Measurements from ENCODE around the gene COP1.
"Not testable (repeated sequence)": the region's sequence is repeated elsewhere in the genome, so short reads cannot be mapped to it uniquely, and the experiment has no call there.

Gene COP1

GRCh38 chr1:176206961-176207902 lies at the start of gene COP1:
Gene COP1, minus strand, starts transcription at chr1:176207286. Its CDS starts 308 bp downstream, at chr1:176206978.
- DNase-seq = peak; percentile 97

DNA sequence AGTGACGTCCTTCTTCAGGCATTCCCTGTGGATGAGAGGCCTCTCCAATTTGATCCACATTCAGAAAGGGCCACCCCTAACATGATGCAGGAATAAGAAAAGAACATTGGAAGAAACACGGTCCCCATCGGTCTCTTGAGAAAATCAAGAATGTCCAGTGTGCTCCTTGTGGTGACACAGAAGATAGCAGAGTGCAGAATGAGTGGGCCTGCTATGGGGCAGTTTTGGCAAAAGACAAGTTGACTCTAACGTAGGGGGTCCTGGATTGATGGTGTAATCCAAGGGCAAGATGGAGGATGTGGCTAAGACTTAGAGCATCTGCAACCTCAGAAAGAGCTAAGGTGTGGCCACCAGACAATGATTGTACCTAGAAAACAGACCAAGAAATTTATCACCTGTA lies 45.1 kb upstream of the COP1 start:
- DNase-seq = no peak

DNA sequence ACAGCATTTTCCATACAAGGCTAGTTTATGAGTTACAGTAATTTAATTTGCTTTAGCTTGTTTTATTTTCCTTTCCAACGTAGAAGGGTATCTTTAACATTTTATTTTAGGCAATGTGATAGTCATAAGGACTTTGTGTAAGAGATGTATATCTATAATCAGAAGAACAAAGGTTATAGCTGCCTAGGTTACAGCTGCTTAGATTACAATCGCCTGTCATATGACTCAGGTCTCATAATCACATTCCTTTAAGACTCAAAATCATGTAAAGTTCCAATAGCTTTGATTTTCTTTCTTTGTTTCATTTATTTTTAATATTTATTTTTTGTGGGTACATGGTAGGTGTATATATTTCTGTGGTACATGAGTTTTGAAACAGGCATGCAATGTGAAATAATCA lies 37.8 kb upstream of the COP1 start:
- no peak for DNase-seq

- no peak for DNase-seq
Observed at GRCh38 chr1:176243746-176244145, 36.7 kb upstream of the COP1 start.

GRCh38 chr1:176241385-176242015 lies 34.4 kb upstream of the COP1 start:
- DNase-seq = no peak

GRCh38 chr1:176233657-176234056 lies 26.6 kb upstream of the COP1 start:
- DNase-seq = not testable (repeated sequence)

DNA sequence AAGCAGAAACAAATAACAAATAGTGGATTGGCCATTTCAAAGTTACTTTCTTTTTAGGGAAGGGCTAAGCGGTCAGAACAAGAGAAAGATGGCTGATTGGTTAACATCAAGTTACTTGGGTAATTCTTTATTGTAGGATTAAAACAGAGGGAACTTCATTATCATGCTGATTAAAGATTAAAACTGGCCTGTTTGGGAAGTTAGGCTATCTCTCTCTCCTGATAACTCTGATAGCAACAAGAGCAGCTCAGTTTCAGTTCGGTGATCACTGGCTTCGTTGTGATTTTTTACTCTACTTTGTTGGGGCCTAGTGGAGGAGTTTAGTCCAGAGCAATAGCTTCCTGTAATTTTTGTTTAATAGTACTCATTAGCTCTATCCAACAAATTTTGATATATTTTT lies 20.5 kb upstream of the COP1 start:
- DNase-seq = no peak

DNA sequence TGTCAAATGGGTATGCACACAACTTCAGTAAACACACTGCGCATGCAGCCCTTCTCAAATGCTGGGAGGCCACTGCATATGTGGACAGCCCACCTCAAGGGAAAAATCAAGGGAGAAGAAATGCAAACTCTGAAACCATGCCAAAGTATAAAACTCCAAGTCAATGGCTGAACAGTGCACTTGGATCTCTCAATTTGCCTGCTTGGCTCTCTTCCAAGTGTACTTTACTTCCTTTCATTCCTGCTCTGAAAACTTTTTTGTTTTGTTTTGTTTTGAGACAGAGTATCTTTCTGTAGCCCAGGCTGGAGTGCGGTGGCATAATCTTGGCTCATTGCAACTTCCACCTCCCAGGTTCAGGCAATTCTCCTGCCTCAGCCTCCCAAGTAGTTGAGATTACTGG lies 18.8 kb upstream of the COP1 start:
- DNase-seq = no peak

DNA sequence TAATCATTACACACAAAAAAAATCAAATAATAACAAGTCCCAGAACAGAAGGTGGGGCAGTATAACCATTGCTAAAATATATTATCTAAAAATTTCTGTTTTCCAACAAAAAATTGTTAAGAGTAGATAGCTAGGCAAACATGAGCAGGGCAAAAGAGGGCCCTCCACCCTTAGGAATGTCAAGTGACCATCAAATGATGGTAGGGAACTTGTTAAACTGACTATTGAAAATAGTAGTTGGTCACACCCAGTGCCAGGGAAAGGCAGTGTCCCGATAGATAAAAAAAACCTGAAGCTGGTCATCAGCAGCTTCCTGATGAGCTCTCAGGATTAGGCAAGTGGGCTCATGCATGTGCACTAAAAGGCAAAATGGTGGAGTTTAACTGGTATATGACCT lies 18.4 kb upstream of the COP1 start:
- no peak for DNase-seq

DNA sequence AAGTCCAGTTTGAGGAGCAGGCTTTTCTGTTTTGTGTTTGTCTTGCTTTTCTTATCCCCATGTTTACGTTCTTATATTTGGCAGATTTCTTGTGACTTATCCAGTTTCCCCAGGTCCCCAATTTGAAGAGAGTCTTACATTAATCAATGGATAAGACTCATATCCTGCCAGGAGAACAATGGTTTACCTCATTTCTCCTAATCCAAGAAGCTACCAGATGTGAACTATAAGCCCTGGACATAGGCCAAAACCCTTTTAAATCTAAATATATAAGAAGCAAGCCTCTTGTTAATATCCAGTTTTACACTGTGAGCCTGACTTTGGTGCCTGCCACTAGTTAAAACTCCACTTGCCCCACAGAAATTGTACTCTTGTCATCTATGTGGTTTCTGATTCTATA lies 15.1 kb upstream of the COP1 start:
- no peak for DNase-seq

GRCh38 chr1:176220100-176220689 lies 13.1 kb upstream of the COP1 start:
- no peak for DNase-seq

GRCh38 chr1:176217461-176218099 lies 10.5 kb upstream of the COP1 start:
- no peak for DNase-seq

- no peak for DNase-seq
Observed at GRCh38 chr1:176216031-176216430, 8.9 kb upstream of the COP1 start.

GRCh38 chr1:176211396-176212165 lies 4.5 kb upstream of the COP1 start:
- DNase-seq = no peak

DNA sequence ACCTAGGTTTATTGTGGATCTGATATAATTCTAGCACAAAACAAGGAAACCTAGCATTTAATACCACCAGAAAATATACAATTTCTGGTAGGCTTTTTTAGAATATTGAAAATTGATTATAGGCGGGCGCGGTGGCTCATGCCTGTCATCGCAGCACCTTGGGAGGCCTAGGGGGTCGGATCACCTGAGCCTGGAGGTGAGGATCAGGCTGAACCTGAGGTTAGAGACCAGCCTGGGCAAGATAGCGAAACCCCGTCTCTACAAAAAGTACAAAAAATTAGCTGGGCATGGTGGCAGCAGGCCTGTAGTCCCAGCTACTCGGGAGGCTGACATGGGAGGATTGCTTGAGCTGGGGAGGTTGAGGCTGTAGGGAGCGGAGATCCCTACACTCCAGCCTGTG lies 948 bp upstream of the COP1 start:
- DNase-seq = no peak

GRCh38 chr1:176206006-176206960 lies 803 bp downstream of the COP1 start:
- no peak for DNase-seq

GRCh38 chr1:176205332-176205914 lies 1.7 kb downstream of the COP1 start:
- DNase-seq = no peak

- DNase-seq = not testable (repeated sequence)
Observed at GRCh38 chr1:176204655-176205054, 2.4 kb downstream of the COP1 start.

DNA sequence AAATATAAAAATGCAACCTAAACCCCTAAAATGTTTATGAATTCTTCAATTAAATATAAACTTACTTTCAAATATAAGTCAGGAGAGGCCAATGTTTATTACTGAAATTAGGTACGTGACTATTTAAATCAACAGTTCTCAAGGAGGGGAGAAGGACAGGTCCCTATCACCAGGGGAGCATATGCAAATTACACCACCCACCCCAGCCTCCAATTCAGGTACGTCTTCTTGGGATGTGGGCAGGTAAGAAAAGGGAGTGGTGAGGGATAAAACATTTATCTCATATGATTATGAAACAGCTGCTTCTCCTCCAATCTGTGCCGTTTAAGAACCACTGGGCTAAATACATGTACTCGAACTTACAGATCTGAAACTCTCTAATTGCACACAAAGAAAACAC lies 3.4 kb downstream of the COP1 start:
- no peak for DNase-seq

DNA sequence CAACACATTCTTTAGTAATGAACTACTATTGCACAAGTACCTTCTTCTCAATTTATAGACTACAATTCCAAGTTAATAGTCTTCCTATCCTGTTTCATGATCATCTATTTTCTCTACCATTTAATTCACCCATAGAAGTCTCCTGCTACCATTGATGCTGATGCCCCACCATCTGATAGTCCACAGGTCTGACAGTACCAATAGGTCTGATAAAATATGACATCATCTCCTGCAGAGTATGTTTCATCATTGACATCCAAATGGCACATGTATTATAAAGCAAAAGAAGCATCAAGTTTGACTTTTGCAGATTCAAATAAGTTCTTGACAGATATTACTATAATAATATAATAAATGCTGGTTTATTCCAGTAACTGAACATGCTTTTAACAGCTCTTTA lies 5.5 kb downstream of the COP1 start:
- DNase-seq = no peak

GRCh38 chr1:176199707-176200106 lies 7.4 kb downstream of the COP1 start:
- no peak for DNase-seq

Measured in activated CD4-positive, alpha-beta T cell treated with anti-CD3 and anti-CD28 coated beads for 1 hour (primary cell).